HEK293T (cell line): ENCODE data around the gene RABGAP1L.

ENCODE experiments used
- ARNT ChIP-seq: fragments of 450-650 bp; IDR thresholded peaks from 2 replicates; pipeline ENCODE4 v1.6.1; 2017; ENCODE audit warnings: mild to moderate bottlenecking
- CTBP1 ChIP-seq: fragments of 450-650 bp; IDR thresholded peaks from 2 replicates; pipeline ENCODE4 v1.6.1; 2016; ENCODE audit warnings: borderline replicate concordance
- ELF4 ChIP-seq: fragments of 450-650 bp; IDR thresholded peaks from 2 replicates; pipeline ENCODE4 v1.6.1; 2017; ENCODE audit warnings: antibody characterized with exemption
- L3MBTL2 ChIP-seq: fragments of 450-650 bp; conservative IDR thresholded peaks from 2 replicates; pipeline ENCODE4 v1.6.1; 2016; ENCODE audit warnings: mild to moderate bottlenecking
- PKNOX1 ChIP-seq: fragments of 450-650 bp; IDR thresholded peaks from 2 replicates; pipeline ENCODE4 v1.6.1; 2016
- SUZ12 ChIP-seq: fragments of 450-650 bp; IDR thresholded peaks from 2 replicates; pipeline ENCODE4 v1.6.1; 2016; ENCODE audit warnings: mild to moderate bottlenecking
- TARDBP ChIP-seq: fragments of 450-650 bp; IDR thresholded peaks from 2 replicates; pipeline ENCODE4 v1.6.1; 2016

GRCh38 chr1:174118751-174119150 lies 40.6 kb upstream of the RABGAP1L start:
- TF ChIP-seq L3MBTL2 (no peak), SUZ12 (no peak), PKNOX1 (no peak), TARDBP (no peak), ELF4 (no peak), ARNT (no peak), CTBP1 (no peak)
